NCI-H128 (cell line): Measurements from ENCODE around the gene IFT88.

Experiments
- DNase-seq: peaks from one replicate; lab custom pipeline; 2025; ENCODE audit not compliant: unreplicated experiment; lab: John Stamatoyannopoulos, UW

The IFT88 gene

DNA sequence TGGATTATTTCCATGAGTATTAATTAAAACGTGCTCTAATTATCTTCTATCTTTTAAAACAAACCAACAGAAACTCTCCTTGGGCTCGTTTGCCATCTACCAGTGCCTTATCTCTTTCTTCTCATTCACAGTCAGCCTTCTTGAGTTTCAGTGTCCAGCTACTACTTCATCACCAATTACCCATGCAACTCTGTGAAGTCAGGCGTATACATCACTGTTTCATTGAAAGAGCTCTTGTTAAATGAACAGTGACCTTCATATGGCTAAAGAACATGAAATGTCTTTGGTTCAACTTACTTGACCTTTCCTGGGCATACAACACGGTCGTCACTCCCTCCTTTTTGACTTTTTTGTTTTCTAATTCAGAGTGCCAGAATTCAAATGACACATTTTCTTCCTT is 5.2 kb upstream of the IFT88 start:
- DNase-seq: no peak

DNA sequence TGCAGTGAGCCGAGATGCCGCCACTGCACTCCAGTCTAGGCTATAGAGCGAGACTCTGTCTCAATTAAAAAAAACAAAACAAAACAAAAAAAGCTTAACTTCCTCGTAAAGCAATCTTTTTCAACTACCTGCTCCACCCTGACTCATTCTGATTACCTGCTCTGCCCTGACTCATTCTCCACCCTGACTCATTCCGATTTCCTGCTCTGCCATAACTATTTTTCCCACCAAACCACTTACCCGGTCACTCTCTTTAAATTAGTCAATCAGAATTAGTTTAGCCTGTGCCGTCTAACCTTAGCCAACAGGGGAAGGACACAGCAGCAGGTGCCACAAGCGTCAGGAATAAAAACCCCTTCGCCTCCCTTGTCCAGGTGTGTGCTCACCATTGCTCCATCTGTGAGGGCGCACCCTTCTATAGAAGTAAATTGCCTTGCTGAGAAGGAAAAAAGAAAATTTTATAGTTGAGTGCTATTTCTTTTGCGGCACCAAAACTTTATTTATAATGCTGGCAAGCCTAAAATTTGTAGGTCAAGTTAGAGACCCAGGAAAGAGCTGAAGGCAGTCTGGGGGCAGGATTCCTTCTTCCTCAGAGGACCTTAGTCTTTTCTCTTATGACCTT is 1.7 kb upstream of the IFT88 start:
- no peak for DNase-seq

DNA sequence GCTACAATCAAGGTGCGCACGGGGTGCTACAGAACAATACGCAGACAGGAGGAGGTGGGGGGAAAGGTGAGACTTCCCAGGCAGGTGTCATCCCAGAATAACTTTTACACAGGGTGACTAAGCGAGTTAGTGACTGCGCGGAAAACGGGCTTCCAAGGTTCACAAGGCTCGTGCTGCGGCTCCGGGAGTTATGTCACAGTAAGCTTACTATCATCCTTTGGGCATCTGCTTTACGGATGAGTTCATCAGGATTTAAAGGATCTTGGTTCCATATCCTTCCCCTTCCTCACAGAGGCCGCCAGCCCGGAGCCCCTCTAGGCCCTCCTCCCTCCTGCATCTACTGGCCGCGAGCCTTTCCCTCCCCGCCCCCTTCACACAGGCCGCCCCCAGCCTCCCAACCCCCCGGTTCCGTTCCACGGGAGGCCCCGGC is 474 bp upstream of the IFT88 start:
- no peak for DNase-seq

DNA sequence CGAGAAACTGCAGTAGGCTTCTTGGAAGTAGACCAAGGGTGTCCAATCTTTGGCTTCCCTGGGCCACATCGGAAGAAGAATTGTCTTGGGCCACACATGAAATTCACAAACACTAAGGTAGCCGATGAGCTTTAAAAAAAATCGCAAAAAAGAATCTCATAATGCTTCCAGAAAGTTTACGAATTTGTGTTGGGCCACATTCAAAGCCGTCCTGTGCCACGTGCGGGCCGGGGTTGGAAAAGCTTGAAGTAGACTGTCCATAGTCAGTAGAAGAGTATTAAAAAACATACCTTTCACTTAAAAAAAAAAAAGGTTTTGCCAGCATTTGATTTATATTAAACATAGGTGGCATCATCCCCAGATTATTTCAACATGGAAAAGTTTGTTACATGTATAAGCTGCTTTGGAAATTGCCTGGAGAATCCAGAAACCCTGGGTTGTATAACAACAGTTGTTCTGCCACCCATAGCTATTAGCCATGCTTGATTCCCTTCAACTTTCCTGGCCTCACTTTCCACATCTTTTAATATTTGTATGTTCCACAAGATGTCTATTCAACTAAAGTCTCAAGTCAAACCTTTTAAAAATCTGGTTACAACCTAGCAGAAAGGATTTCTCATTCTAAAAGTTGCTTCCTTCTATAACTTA is 1.0 kb downstream of the IFT88 start:
- no peak for DNase-seq

DNA sequence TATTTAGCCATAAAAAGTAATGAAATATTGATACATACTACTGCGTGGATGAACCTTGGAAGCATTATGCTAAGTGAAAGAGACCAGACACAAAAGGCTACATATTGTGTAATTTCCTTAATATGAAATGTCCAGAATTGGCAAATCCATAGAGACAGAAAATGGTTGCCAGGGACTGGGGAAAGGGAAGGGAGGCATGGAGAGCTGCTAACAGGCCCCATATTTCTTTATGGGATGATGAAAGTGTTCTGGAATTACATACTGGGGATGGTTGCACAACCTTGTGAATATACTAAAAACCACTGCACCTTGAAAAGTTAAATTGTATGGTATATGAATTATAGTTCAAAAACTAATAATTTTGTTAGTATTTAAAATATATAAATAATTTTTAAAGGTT is 3.6 kb downstream of the IFT88 start:
- DNase-seq: no peak

DNA sequence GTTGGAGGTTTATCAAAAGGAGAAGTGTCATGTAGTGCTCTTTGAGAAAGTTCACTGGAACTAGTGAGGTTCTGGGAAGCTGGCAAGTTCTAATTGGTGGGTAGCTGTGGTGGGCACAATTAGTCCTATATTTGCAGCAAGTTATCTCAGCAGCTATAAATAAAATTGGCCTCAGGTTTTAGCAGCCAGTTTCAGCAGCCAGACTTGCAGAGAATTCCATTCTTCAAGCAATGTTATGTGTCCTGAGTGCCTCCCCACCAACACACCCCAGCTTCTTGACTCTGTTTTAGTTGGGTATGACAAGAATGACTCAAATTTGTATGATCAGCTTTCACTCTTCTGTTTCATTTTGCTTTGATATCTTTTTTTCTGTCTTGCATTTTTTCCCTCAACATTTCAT is 4.7 kb downstream of the IFT88 start:
- no peak for DNase-seq

DNA sequence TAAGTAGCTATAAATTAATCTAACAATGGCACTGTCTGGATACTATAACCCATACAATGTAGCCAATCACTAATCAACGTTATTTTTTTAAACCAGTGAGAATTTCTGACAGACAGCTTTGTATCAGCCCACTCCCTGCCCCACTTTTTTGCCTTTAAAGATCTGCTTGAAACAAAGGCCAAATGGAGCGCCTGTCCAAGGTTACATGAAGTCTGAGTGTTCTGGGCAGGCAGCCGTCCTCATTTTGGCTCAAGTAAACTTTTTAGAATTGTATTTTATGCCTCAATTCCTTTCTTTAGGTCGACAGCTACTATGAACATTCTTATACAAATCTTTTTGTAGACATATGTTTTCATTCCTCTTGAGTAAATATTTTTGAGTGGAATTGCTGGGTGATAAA is 6.2 kb downstream of the IFT88 start:
- DNase-seq: no peak

DNA sequence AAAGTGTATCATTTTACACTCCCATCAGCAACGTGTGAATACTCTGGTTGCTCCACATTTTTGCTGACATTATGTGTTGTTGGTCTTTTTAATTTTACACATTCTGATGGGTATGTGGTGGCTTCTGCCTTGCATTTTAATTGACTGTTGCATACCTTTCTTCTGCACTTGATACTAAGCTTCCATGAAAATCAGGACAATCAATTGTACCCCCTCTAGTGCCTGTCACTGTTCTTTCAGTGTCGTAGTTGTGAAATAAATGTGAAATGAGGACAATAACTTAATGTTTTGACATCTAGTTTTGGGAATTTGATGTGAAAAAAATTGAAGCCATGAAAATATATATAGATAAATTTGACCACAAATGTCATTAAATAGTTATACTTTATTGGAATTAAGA is 6.7 kb downstream of the IFT88 start:
- no peak for DNase-seq

DNA sequence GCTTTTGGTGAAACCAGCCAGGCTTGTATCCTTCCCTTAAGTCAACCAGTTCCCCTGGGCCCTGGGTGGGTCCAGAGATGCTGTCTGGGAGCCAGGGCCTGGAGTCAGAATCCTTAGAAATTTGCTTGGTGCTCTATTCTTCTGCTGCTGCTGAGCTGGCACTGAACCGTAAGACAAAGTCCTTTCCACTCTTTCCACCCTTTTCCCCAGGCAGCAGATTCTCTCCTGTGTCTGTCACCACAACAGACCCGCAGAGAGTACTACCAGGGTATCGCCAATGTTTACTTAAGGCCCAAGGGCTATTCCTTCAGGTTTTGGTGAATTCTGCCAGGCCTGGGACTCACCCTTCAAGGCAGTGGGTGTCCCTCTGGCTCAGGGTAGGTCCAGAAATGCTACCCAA is 12.2 kb downstream of the IFT88 start:
- DNase-seq: no peak

DNA sequence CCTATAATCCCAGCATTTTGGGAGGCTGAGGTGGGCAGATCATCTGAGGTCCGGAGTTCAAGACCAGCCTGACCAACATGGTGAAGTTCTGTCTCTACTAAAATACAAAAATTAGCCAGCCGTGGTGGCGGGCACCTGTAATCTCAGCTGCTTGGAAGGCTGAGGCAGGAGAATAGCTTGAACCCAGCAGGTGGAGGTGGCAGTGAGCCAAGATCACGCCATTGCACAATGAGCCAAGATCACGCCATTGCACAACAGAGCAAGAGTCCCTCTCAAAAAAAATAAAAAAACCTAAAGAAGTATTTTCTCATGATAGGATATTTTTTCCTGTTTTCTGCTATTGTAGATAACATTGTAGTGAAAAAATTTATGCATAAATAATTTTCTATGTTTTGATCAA is 13.3 kb downstream of the IFT88 start:
- no peak for DNase-seq

DNA sequence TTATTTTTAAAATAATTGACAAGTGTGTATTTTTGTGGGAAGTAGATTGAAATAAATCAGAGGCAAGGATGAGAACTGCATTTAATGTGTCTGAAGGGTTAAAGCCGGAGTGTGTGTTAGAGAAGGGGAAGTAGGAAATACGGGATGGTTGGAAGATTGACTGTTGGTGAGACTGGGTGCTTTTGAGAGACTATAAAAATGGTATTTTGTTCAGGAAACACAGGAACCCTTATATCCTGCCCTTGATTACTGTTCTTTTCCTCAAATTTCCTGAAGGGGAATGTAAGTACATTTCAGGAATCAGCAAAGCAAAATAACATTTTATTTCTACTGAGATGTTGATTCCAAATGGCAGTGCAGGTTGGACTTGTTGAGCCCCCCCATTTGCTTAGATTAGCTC is 15.1 kb downstream of the IFT88 start:
- DNase-seq: no peak

DNA sequence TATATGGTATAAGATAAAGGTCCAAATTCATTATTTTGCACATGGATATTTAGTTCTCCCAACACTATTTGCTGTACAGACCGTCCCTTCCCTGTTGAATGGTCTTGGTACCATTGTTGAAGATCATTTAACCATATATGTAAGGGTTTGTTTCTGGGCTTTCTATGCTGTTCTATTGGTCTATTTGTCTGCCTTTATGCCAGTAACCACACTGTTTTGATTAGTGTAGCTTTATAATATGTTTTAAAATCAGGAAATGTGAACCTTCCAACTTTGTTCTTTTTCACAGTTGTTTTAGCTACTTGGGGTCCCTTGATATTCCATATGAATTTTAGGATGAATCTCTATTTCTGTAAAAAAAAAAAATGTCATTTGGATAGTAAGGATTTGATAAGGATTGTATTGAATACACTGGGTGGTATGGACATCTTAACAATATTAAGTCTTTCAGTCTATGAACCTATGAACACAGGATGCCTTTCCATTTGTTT is 16.9 kb downstream of the IFT88 start:
- no peak for DNase-seq

DNA sequence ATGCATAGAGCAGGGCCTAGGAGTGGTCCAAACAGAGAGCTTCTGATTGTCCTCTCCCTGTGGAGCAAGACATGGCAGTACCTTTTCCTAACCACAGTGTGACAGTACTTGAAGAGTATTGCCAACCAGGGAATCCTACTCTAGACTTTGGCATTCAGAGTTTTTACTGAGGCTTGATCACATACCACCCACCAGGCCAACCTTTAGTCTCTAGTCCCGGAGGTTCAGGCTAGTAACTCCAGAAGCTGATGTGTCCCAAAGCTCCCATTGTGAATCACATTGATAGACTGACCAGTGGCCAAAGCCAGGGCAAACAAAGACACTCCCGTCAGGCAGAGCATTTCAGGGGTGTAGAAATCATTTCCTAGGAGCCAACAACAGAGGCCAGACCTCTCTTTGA is 18.4 kb downstream of the IFT88 start:
- no peak for DNase-seq

DNA sequence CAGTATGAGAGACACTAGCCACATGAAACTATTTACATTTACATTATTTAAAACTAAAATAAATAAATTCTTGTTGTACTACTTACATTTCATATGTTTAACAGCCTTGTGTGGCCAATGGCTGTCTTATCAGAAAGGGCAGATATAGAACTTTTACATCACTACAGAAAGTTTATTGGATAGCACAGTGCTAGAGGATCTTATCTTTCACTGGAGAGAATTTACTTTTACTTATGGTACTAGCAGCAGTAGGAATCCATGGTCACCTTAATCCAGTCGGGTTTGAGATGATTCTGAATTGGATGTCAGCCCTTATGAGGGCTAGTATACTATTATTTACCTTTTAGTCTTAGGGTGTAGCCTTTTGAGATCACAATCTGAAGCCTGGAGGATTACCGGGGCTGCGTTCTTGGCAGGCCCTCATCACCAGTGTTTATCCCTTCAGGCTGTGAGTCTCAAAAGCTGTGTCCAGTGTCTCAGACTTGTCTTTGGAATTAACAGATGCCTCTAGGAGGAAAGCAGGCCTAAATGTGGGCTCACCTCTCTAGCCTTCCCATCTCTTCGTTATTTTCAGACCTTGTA is 21.7 kb downstream of the IFT88 start:
- DNase-seq: no peak

DNA sequence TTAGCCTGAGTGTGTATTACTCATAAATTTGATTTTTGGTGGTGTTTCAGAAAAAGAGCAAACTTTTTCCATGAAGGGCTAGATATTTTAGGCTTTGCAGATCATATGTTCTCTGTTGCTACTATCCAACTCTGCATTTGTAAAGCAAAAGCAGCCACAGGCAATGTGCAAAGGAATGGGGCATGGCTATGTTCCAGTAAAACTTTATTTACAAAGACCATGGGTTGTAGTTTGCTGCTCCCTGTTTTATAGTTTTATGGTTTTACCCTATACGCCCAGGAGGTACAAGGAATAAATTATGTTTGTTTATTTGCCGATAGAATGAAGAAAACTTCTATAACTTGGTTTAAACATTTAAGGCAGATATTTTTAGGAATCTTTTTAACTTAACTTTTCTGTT is 23.6 kb downstream of the IFT88 start:
- DNase-seq: no peak

DNA sequence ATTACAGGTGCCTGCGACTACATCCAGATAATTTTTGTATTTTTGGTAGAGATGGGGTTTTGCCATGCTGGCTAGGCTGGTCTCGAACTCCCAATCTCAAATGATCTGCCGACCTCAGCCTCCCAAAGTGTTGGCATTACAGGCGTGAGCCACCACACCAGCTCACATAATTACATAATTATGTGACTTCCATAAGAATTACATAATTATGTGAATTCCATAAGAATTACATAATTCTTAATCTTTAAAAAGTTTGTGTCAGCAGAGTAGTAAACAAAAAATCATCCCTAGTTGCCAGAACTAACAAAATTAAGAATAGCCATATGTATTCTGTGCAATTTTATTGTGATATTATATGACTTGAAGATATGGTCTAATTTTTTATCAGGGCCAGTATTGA is 25.6 kb downstream of the IFT88 start:
- no peak for DNase-seq

DNA sequence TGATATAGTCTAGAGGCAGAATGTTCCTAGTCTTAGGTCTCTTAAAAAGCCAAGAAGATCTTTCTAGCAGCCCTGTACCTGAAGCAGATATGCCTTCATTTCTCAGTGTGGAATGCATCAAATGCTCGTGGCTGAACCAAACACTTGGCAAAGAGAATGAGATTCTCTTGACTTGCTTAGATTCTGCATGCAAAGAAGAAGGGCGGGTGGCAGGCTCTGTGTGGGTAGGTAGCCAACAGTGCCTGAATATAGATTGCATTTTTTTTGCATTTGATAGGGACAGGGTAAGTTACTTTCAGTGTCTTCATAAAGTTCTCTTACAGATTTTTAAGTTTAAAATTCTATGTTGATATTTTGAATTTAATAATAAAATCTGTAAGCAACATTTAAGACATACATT is 27.3 kb downstream of the IFT88 start:
- no peak for DNase-seq

DNA sequence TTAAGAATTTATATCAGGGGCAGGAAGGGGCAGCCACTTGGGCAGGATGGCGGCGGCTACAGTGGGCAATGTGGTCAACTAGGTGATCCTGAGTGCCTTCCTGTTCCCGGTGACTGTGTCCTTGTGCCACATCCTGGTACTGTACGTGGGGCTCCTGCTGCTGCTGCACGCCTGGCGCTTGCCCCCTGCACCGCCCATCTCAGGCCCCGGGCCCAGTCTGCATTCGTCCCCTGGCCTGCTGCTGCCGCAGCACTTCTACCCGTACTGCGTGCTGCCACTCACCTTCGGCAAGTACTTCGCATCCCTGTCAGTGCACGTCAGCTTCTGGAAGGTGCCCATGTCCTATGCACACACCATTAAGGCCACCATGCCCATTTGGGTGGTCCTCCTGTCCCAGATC is 40.1 kb downstream of the IFT88 start:
- no peak for DNase-seq

DNA sequence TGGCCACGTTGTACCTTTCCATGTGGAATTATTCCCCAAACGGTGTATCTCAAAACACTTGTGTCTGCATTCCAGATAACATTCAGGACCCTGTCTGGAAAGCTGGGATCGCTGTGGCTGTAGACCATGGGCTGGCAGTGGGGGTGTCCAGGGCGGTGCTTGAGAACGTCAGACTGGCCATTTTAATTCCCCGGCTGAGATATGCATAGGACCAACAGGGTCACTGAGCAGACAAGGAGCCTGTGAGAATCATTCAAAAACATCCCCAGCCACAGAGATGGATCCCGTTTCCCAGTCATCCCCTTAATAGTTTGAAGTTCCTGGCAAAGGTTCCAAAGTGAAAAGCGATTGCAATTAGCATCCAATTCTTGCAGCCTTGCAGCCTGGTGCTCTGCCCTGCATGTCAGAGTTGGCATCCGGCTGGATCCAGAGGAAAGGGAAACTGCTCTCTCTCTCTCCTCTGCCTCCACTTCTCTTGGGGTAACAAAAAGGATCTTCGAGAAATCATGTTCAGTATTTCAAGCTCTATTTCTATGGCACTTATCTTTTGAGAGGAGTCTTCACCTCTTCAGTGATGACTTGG is 41.6 kb downstream of the IFT88 start:
- DNase-seq: no peak

DNA sequence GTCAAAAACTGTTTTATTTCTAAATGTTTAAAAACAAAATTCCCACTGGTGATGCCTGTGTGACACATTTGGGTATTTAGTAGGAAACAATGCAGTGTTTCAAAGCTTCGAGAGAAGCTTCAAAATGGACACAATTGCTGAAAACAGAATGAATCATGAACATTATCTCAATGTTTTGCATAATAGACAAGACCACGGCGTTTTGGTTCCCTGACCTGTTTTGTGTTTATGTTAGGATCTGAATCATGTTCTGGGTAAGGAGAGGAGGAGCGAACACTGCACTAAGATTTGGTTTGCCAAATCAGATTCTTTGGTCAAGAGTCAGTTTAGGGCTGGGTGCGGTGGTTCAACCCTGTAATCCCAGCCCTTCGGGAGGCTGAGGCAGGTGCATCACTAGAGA is 42.2 kb downstream of the IFT88 start:
- no peak for DNase-seq

DNA sequence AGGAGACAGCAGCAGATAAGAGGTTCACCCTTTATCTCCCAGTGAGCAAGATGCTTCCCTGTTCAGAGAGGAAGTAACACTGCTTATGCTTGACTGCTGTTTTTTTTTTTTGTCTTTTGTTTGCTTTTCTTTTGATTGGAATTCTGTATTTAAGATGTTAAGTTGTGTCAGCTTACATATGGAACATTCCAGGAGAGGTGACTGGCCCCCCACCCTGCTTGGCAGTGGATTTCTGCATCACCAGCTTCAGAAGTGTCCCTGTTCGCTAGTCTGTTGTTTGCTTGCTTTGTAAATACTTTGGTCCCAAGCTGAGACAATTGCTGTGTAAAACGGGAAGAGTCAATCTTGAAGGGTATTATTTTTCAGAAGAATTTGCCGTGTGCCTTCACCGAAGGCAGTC is 43.0 kb downstream of the IFT88 start:
- DNase-seq: no peak

DNA sequence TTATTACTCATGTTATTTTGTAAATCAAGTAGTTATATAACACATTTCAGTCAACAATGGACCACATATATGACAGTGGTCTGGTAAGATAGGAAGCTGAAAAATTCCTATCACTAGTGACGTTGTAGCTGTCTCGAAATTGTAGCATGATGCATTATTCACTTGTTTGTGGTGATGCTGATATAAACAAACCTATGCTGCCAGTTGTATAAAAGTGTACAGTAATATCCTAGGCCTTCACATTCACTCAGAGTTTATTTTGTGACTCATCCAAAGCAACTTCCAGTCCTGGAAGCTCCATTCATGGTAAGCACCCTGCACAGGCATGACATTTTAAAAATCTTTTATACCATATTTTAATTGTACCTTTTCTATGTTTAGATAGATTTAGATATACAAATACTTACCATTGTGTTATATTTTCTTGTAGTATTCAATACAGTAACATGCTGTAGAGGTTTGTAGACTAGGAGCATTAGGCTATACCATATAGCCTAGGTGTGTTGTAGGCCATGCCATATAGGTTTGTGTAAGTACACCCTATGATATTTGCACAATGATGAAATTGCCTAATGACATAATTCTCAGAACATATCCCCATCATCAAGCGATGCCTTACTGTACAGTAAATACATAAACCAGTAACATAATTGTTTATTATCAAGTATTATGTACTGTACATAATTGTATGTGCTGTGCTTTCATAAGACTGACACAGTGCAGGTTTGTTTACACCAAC is 49.3 kb downstream of the IFT88 start:
- DNase-seq: no peak
